HEK293T (cell line): ENCODE results near the gene APLP2.
"Not testable (repeated sequence)": the region's sequence is repeated elsewhere in the genome, so short reads cannot be mapped to it uniquely, and the experiment has no call there.

ENCODE experiments used
- CTCF ChIA-PET: fragments of 350-600 bp; formaldehyde crosslinking; extraction: SDS; loops from one replicate; lab custom pipeline; 2021; ENCODE audit warnings: antibody characterized with exemption, inconsistent platforms; lab: Yijun Ruan, JAX
- POLR2A ChIA-PET: fragments of 350-600 bp; formaldehyde crosslinking; extraction: SDS; loops from one replicate; lab custom pipeline; 2020; ENCODE audit warnings: antibody characterized with exemption, inconsistent platforms; lab: Yijun Ruan, JAX
- DNase-seq: peaks from one replicate; pipeline ENCODE4 v3.0.0; 2012; ENCODE audit warnings: mixed read lengths; ENCODE audit errors: extremely low spot score
- ARNT ChIP-seq: fragments of 450-650 bp; IDR thresholded peaks from 2 replicates; pipeline ENCODE4 v1.6.1; 2017; ENCODE audit warnings: mild to moderate bottlenecking
- BHLHE40 ChIP-seq: fragments of 450-650 bp; IDR thresholded peaks from 2 replicates; pipeline ENCODE4 v1.6.1; 2016; ENCODE audit warnings: mild to moderate bottlenecking, moderate library complexity, borderline replicate concordance
- CTBP1 ChIP-seq: fragments of 450-650 bp; IDR thresholded peaks from 2 replicates; pipeline ENCODE4 v1.6.1; 2016; ENCODE audit warnings: borderline replicate concordance
- ELF4 ChIP-seq: fragments of 450-650 bp; IDR thresholded peaks from 2 replicates; pipeline ENCODE4 v1.6.1; 2017; ENCODE audit warnings: antibody characterized with exemption
- FOXA1 ChIP-seq: fragments of 450-650 bp; IDR thresholded peaks from 2 replicates; pipeline ENCODE4 v1.6.1; 2016; ENCODE audit warnings: mild to moderate bottlenecking
- FOXK2 ChIP-seq: fragments of 450-650 bp; IDR thresholded peaks from 2 replicates; pipeline ENCODE4 v1.6.1; 2016; ENCODE audit warnings: mild to moderate bottlenecking
- FOXM1 ChIP-seq: fragments of 450-650 bp; IDR thresholded peaks from 2 replicates; pipeline ENCODE4 v1.6.1; 2017; ENCODE audit warnings: mild to moderate bottlenecking, borderline replicate concordance
- HDGF ChIP-seq: fragments of 450-650 bp; IDR thresholded peaks from 2 replicates; pipeline ENCODE4 v1.6.1; 2017; ENCODE audit warnings: antibody characterized with exemption, borderline replicate concordance
- L3MBTL2 ChIP-seq: fragments of 450-650 bp; conservative IDR thresholded peaks from 2 replicates; pipeline ENCODE4 v1.6.1; 2016; ENCODE audit warnings: mild to moderate bottlenecking
- LEF1 ChIP-seq: fragments of 450-650 bp; IDR thresholded peaks from 2 replicates; pipeline ENCODE4 v1.6.1; 2017; ENCODE audit warnings: mild to moderate bottlenecking, borderline replicate concordance
- NFRKB ChIP-seq: fragments of 450-650 bp; IDR thresholded peaks from 2 replicates; pipeline ENCODE4 v1.6.1; 2016; ENCODE audit warnings: mild to moderate bottlenecking, moderate library complexity
- PKNOX1 ChIP-seq: fragments of 450-650 bp; IDR thresholded peaks from 2 replicates; pipeline ENCODE4 v1.6.1; 2016
- SP1 ChIP-seq: fragments of 450-650 bp; IDR thresholded peaks from 2 replicates; pipeline ENCODE4 v1.6.1; 2017
- SUZ12 ChIP-seq: fragments of 450-650 bp; IDR thresholded peaks from 2 replicates; pipeline ENCODE4 v1.6.1; 2016; ENCODE audit warnings: mild to moderate bottlenecking
- TARDBP ChIP-seq: fragments of 450-650 bp; IDR thresholded peaks from 2 replicates; pipeline ENCODE4 v1.6.1; 2016
- ZNF384 ChIP-seq: fragments of 450-650 bp; IDR thresholded peaks from 2 replicates; pipeline ENCODE4 v1.6.1; 2016

Gene APLP2

GRCh38 chr11:130166457-130166784 lies 96.7 kb downstream of the APLP2 start:
- DNase-seq, result no peak
- no peak for TF ChIP-seq SUZ12
- TF ChIP-seq FOXK2, result no peak
- TF ChIP-seq NFRKB, result no peak
- no peak for TF ChIP-seq L3MBTL2
- no peak for TF ChIP-seq CTBP1
- TF ChIP-seq FOXM1, result no peak
- no peak for TF ChIP-seq ZNF384
- no peak for TF ChIP-seq ELF4
- TF ChIP-seq HDGF, result no peak
- no peak for TF ChIP-seq LEF1
- TF ChIP-seq ARNT, result no peak
- TF ChIP-seq SP1, result no peak
- no peak for TF ChIP-seq TARDBP
- TF ChIP-seq BHLHE40, result no peak
- POLR2A ChIA-PET, result no interaction called here
- CTCF ChIA-PET, result no interaction called here

GRCh38 chr11:130167146-130167545 lies 97.5 kb downstream of the APLP2 start:
- ChIA-PET CTCF (interaction anchor here (0.6 kb wide), 1 partner anchor 354 kb away, joined by 3 read pairs; no protein-coding TSS in a partner anchor), POLR2A (no interaction called here)
- DNase-seq, result no peak
- no peak for TF ChIP-seq ELF4
- TF ChIP-seq SP1, result no peak
- TF ChIP-seq TARDBP, result no peak
- no peak for TF ChIP-seq BHLHE40
- TF ChIP-seq PKNOX1, result no peak
- TF ChIP-seq CTBP1, result no peak
- TF ChIP-seq FOXA1, result no peak
- TF ChIP-seq HDGF, result no peak
- no peak for TF ChIP-seq FOXK2
- TF ChIP-seq L3MBTL2, result no peak
- TF ChIP-seq NFRKB, result no peak
- TF ChIP-seq FOXM1, result no peak
- TF ChIP-seq SUZ12, result no peak
- TF ChIP-seq ARNT, result no peak
- TF ChIP-seq ZNF384, result no peak

GRCh38 chr11:130168105-130168504 lies 98.4 kb downstream of the APLP2 start:
- TF ChIP-seq PKNOX1 (no peak), L3MBTL2 (no peak), FOXK2 (no peak), CTBP1 (no peak), NFRKB (no peak), BHLHE40 (no peak), FOXA1 (no peak), HDGF (no peak), TARDBP (no peak), LEF1 (no peak)
- DNase-seq, result no peak
- POLR2A ChIA-PET, result no interaction called here
- CTCF ChIA-PET, result no interaction called here

DNA sequence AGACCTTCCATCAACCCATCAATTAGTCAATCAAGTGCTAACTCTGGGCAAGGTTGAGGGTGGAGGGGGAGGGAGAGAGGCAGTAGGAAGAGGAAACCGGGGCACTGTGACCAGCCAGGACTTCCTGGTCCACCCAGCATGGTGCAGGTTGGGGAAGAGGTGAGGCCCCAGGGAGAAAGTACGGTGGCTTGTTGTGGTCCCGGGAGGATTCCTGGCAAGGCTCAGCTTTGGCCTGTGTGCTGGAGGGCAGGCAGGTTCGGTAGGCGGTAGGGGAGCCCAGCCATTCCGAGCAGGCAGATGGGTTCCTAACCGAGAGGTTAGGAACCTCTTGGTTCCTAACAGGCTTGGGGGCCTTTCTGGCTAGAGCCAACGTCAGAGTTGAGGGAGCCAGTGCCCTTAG lies 100.7 kb downstream of the APLP2 start:
- TF ChIP-seq FOXK2, result no peak
- no peak for TF ChIP-seq ELF4
- no peak for TF ChIP-seq SP1
- TF ChIP-seq BHLHE40, result no peak
- no peak for TF ChIP-seq ARNT
- TF ChIP-seq CTBP1, result no peak
- no peak for TF ChIP-seq FOXA1
- TF ChIP-seq FOXM1, result no peak
- no peak for TF ChIP-seq SUZ12
- no peak for TF ChIP-seq LEF1
- TF ChIP-seq PKNOX1, result no peak
- TF ChIP-seq HDGF, result no peak
- TF ChIP-seq ZNF384, result no peak
- TF ChIP-seq NFRKB, result no peak
- no peak for TF ChIP-seq L3MBTL2
- no peak for TF ChIP-seq TARDBP
- ChIA-PET CTCF (no interaction called here), POLR2A (no interaction called here)
- DNase-seq, result no peak

- ChIA-PET POLR2A (no interaction called here), CTCF (no interaction called here)
- DNase-seq, result no peak
- TF ChIP-seq SUZ12 (no peak), FOXK2 (no peak), TARDBP (no peak), PKNOX1 (no peak), NFRKB (no peak), ELF4 (no peak), FOXA1 (no peak)
These were observed 101.8 kb downstream of the APLP2 start for GRCh38 chr11:130171534-130171933.

DNA sequence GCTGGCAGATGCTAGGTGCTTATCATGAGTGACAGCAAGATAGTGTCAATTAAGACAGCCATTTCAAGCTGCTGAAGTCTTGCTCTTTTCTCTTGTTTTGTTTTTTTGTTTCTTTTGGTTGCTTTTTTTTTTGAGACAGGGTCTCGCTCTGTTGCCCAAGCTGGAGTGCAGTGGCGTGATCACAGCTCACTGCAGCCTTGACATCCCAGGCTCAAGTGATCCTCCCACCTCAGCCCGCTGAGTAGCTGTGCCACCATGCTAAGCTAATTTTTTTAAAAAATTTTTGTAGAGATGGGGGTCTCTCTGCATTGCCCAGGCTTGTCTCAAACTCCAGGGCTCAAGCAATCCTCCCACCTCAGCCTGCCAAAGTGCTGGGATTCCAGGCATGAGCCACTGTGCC lies 102.3 kb downstream of the APLP2 start:
- DNase-seq, CTCF ChIA-PET, POLR2A ChIA-PET: not testable (repeated sequence)

- CTCF ChIA-PET, result no interaction called here
- TF ChIP-seq HDGF (no peak), ARNT (no peak), PKNOX1 (no peak), ELF4 (no peak), SUZ12 (no peak), FOXA1 (no peak), BHLHE40 (no peak)
- DNase-seq, result no peak
- POLR2A ChIA-PET, result no interaction called here
These were observed 104.9 kb downstream of the APLP2 start for GRCh38 chr11:130174642-130175041.
